ENCODE data around the gene TMEM74B. TPM values are rescaled to one million over a fixed set of nuclear protein-coding genes. Genes with fewer than 3 reads are reported as not detected.

TMEM74B gene
- total and polyA plus RNA-seq, 9 of the 15 experiments (the other 6 are each of a cell fraction or from before 2014, with no cell fraction given): 0.24 to 19.0 (median 7.5) TPM

GRCh38 chr20:1166948-1167720 is 17.6 kb downstream of the TMEM74B start:
- no peak overlapping the region for H2AFZ ChIP-seq (ENCODE audit: low read depth, low read length)
- DNase-seq (ENCODE audit: extremely low read depth in 1 of 4, low spot score in 3 of 4) (no peak), ATAC-seq (no peak), FAIRE-seq (no peak)
- intact Hi-C loops (cut with micrococcal nuclease): no loop called here
- POLR2A ChIA-PET: interaction anchor here (0.9 kb wide), 1 partner anchor 52 kb away, joined by 3 read pairs; no protein-coding TSS in a partner anchor
- 94% methylated on average over 1 of the region's 1 CpG for WGBS (ENCODE audit: insufficient coverage, low coverage, missing lambda C conversion rate)
- H3K9ac ChIP-seq (ENCODE audit: insufficient read depth in 1 of 2, low read depth in 2 of 2, low read length in 2 of 2): no peak overlapping the region
- in situ Hi-C loops (cut with MboI): no loop called here
- H3K4me1 ChIP-seq (replicated peaks in 1 of 2; ENCODE audit: control insufficient read depth in 2 of 2, insufficient read depth in 2 of 2, low read length in 2 of 2): peaks cover 3 to 5% of the 10 kb centered on the region in 2 experiments; a peak in 3 of 5 replicates
- peaks cover 6% of the 10 kb centered on the region; the same call in 1 of the 2 replicates for H4K20me1 ChIP-seq (replicated peaks; ENCODE audit: control insufficient read depth, insufficient read depth, low read length)
- BruUV-seq (replicated peaks): no TSS peak
- no peak overlapping the region for H3K27ac ChIP-seq (ENCODE audit: extremely low read depth, low read depth, low read length)
- H3K9me1 ChIP-seq (ENCODE audit: control insufficient read depth, insufficient read depth, low read length): no peaks in the 10 kb centered on the region
- H3K4me2 ChIP-seq (ENCODE audit: insufficient read depth, low read length): no peak overlapping the region
- no peak overlapping the region for H3K4me3 ChIP-seq
- H3K9me3 ChIP-seq (replicated peaks; ENCODE audit: control insufficient read depth, insufficient read depth, low read depth, low read length): no peaks in the 10 kb centered on the region
- no peaks in the 10 kb centered on the region for H3K79me2 ChIP-seq (ENCODE audit: control insufficient read depth, insufficient read depth, low read length)
- H3K36me3 ChIP-seq (ENCODE audit: control insufficient read depth, insufficient read depth, low read length): peaks cover 69% of the 10 kb centered on the region; the same call in 2 of the 3 replicates
- CTCF ChIA-PET (ENCODE audit: low intra/inter-chr PET ratio): no interaction called here
- H3K27me3 ChIP-seq (ENCODE audit: control insufficient read depth in 2 of 2, insufficient read depth in 2 of 2, low read length in 2 of 2): no peaks in the 10 kb centered on the region
- TF ChIP-seq PHF8 (IDR thresholded peaks at IDR 0.05; ENCODE audit: borderline replicate concordance, low read length) (no peak), CEBPB (tag; IDR thresholded peaks at IDR 0.05) (no peak), TCFL5 (CRISPR knock-in tag; conservative IDR thresholded peaks at IDR 0.05) (no peak), HEY1 (CRISPR knock-in tag; IDR thresholded peaks at IDR 0.05; ENCODE audit: borderline replicate concordance) (no peak), SRF (CRISPR knock-in tag; IDR thresholded peaks at IDR 0.05) (no peak), CEBPG (CRISPR knock-in tag; IDR thresholded peaks at IDR 0.05) (no peak), CEBPG (tag; conservative IDR thresholded peaks at IDR 0.05 in 1 of 2, IDR thresholded peaks at IDR 0.05 in 1 of 2) (no peak), RBM34 (IDR thresholded peaks at IDR 0.05; ENCODE audit: borderline replicate concordance, insufficient read depth, low read length) (no peak), KDM2B (CRISPR knock-in tag; IDR thresholded peaks at IDR 0.05) (no peak), E2F3 (CRISPR knock-in tag; IDR thresholded peaks at IDR 0.05) (no peak), HMGXB4 (CRISPR knock-in tag; IDR thresholded peaks at IDR 0.05) (no peak), HMG20B (CRISPR knock-in tag; IDR thresholded peaks at IDR 0.05) (no peak), CREB3L1 (IDR thresholded peaks at IDR 0.05; ENCODE audit: borderline replicate concordance, low read depth) (no peak), ZNF77 (CRISPR knock-in tag; IDR thresholded peaks at IDR 0.05) (no peak), NFIX (CRISPR knock-in tag; IDR thresholded peaks at IDR 0.05; ENCODE audit: low read depth) (no peak), RCOR1 (IDR thresholded peaks at IDR 0.05; ENCODE audit: borderline replicate concordance in 1 of 2, low read depth in 2 of 2, low read length in 2 of 2) (no peak), EZH2 (IDR thresholded peaks at IDR 0.05; ENCODE audit: borderline replicate concordance, low read depth, low read length) (no peak), ZEB2 (IDR thresholded peaks at IDR 0.05) (no peak), ZZZ3 (IDR thresholded peaks at IDR 0.05) (no peak)

All from K562 (cell line).